HepG2 (cell line): ENCODE measurements around the gene TOM1L2. TPM values are rescaled to one million over a fixed set of nuclear protein-coding genes. Genes with fewer than 3 reads are reported as not detected.

Experiments
- ELF1 ChIP-seq: sonication (generic); formaldehyde crosslinking; IDR thresholded peaks from 2 replicates; pipeline ENCODE4 v1.4.0; 2020; ENCODE audit warnings: missing genetic modification reagents
- ETV5 ChIP-seq: IDR thresholded peaks from 2 replicates; pipeline ENCODE4 v1.6.1; 2018; ENCODE audit warnings: missing biosample characterization, missing genetic modification reagents, inconsistent platforms, borderline replicate concordance
- KAT7 ChIP-seq: IDR thresholded peaks from 2 replicates; pipeline ENCODE4 v1.6.1; 2018; ENCODE audit warnings: borderline replicate concordance, missing compliant biosample characterization
- MIXL1 ChIP-seq: IDR thresholded peaks from 2 replicates; pipeline ENCODE4 v1.6.1; 2016
- NFYC ChIP-seq: IDR thresholded peaks from 2 replicates; pipeline ENCODE4 v1.6.1; 2016; ENCODE audit warnings: missing genetic modification reagents, missing compliant biosample characterization
- PBX3 ChIP-seq: sonication (generic); formaldehyde crosslinking; IDR thresholded peaks from 2 replicates; pipeline ENCODE4 v1.8.1; 2023; ENCODE audit warnings: missing genetic modification reagents, inconsistent platforms, borderline replicate concordance
- REPIN1 ChIP-seq: sonication (generic); formaldehyde crosslinking; IDR thresholded peaks from 2 replicates; pipeline ENCODE4 v1.8.0; 2022; ENCODE audit warnings: missing genetic modification reagents, low read depth, mild to moderate bottlenecking, borderline replicate concordance
- RFX3 ChIP-seq: IDR thresholded peaks from 2 replicates; pipeline ENCODE4 v1.6.1; 2016; ENCODE audit warnings: missing biosample characterization, missing genetic modification reagents
- RFXAP ChIP-seq: sonication (generic); formaldehyde crosslinking; IDR thresholded peaks from 2 replicates; pipeline ENCODE4 v1.4.0; 2020; ENCODE audit warnings: missing genetic modification reagents, borderline replicate concordance
- SIN3B ChIP-seq: fragments of 150-350 bp; IDR thresholded peaks from 2 replicates; pipeline ENCODE4 v1.6.1; 2014; ENCODE audit warnings: low read length
- SP1 ChIP-seq, 2 experiments: fragments of 450-650 bp in 1 of 2; sonication (generic) in 1 of 2; formaldehyde crosslinking in 1 of 2; IDR thresholded peaks; 2 replicates each; pipeline versions ENCODE4 v1.4.0 to v1.6.1; 2016 to 2020; ENCODE audit warnings: missing genetic modification reagents in 1 of 2
- SP5 ChIP-seq: IDR thresholded peaks from 2 replicates; pipeline ENCODE4 v1.6.1; 2016; ENCODE audit warnings: low read depth, borderline replicate concordance
- TAF1 ChIP-seq: sonication (generic); formaldehyde crosslinking; IDR thresholded peaks from 2 replicates; pipeline ENCODE4 v1.4.0; 2020; ENCODE audit warnings: missing genetic modification reagents
- THAP11 ChIP-seq: IDR thresholded peaks from 2 replicates; pipeline ENCODE4 v1.6.1; 2016; ENCODE audit warnings: missing biosample characterization, missing genetic modification reagents
- TRIM22 ChIP-seq: fragments of 450-650 bp; IDR thresholded peaks from 2 replicates; pipeline ENCODE4 v1.6.1; 2017
- ZFP91 ChIP-seq: sonication (generic); formaldehyde crosslinking; IDR thresholded peaks from 2 replicates; pipeline ENCODE4 v1.9.0; 2022; ENCODE audit warnings: missing genetic modification reagents, mild to moderate bottlenecking, borderline replicate concordance
- ZGPAT ChIP-seq: IDR thresholded peaks from 2 replicates; pipeline ENCODE4 v1.6.1; 2016; ENCODE audit warnings: mild to moderate bottlenecking
- ZNF337 ChIP-seq: sonication (generic); formaldehyde crosslinking; IDR thresholded peaks from 2 replicates; pipeline ENCODE4 v1.5.1; 2020; ENCODE audit warnings: missing genetic modification reagents, low read depth, mild to moderate bottlenecking, borderline replicate concordance
- ZNF501 ChIP-seq: sonication (generic); formaldehyde crosslinking; IDR thresholded peaks from 2 replicates; pipeline ENCODE4 v1.5.1; 2020; ENCODE audit warnings: mild to moderate bottlenecking, moderate library complexity, missing genetic modification reagents
- ZNF605 ChIP-seq: sonication (generic); formaldehyde crosslinking; IDR thresholded peaks from 2 replicates; pipeline ENCODE4 v1.8.0; 2022; ENCODE audit warnings: mild to moderate bottlenecking, missing genetic modification reagents
- polyA plus RNA-seq, 8 experiments: library from polyadenylated mRNA; depleted of rRNA in 3 of 8; stranded (reverse) in 7 of 8; unstranded in 1 of 8; fragments of >200 nt; fragmentation: Illumina TruSeq in 4 of 8; extraction: Trizol in 4 of 8; gene quantifications; 2 replicates each; pipeline versions ENCODE4 v1.2.1 to v1.2.3, GENCODE V29; 2011 to 2016; ENCODE audit warnings: low read depth in 4 of 8, missing spikeins in 1 of 8, mixed read lengths in 1 of 8; ENCODE audit not compliant: insufficient read depth in 1 of 8
- total RNA-seq, 5 experiments: library from RNA; depleted of rRNA; stranded (reverse); fragments of >200 nt; fragmentation: Illumina TruSeq; extraction: Trizol; gene quantifications; 2 replicates each; pipeline ENCODE4 v1.2.3, GENCODE V29; 2016; ENCODE audit warnings: low read depth in 1 of 5
- TF ChIP-seq, protein P1 (sequence below): fragments of 450-650 bp; IDR thresholded peaks from 2 replicates; pipeline ENCODE4 v1.6.1; 2016

TOM1L2 gene
- total and polyA plus RNA-seq, 2 of the 13 experiments (the other 11 are each of a cell fraction or from before 2014, with no cell fraction given) = 4.7 to 7.4 TPM

DNA sequence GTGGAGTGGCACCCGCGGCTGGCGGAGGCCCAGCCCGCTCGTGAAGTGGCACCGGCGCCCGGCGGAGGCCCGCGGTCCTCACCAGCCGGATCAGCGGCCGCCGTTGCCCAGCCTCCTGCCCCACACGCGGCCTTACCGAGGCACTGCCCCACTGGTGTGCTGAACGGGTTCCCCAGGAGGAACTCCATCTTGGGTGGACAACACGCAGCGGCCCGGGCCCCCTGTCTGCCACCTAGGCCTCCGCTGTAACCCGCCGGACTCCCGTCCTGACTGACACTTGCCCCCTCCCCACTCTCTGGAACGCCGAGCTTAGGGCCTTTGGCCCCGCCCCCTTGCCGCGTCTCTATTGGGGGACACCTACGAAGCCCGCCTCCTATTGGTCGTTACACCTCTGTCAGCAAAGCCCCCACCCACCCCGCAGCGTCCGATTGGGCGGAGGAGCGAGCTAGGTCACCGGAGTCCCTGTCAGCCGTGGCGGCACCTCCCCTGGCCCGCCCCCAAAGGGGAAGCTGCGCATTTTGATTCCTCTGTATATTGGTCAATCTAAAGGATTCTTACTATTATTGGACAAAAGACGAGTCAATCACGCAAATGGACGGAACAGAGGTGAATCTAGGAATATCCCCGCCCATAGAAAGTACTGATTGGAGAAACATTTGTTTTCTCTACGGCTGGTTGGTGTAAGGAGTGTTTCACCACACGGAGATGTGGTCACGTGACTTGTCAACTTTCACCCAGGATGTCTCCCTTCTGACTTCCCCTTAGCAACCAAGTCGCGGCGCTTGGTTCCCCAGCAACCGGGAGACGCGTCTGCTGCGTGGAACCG lies at the start of gene TOM1L2, which contains the start of gene DRC3 (continued):
- TF ChIP-seq PBX3 (peak; percentile 97; the same call in 1 of the 2 replicates), NFYC (CRISPR knock-in tag) (peak; percentile 99), SP5 (CRISPR knock-in tag) (peak; percentile 79; the same call in 1 of the 2 replicates), KAT7 (CRISPR knock-in tag) (0 out of 2 replicates have a peak, but pooled peaks have one; percentile 54), THAP11 (CRISPR knock-in tag) (peak; percentile 84), ZNF501 (CRISPR knock-in tag) (no peak; the same call in 1 of the 2 replicates), ZGPAT (CRISPR knock-in tag) (peak; percentile 59; the same call in 1 of the 2 replicates), ZFP91 (CRISPR knock-in tag) (peak; percentile 54; the same call in 1 of the 2 replicates), RFX3 (peak; percentile 95), SIN3B (0 out of 2 replicates have a peak, but pooled peaks have one; percentile 33), ETV5 (peak; percentile 46; the same call in 1 of the 2 replicates), RFXAP (CRISPR knock-in tag) (peak; percentile 60; the same call in 1 of the 2 replicates), ELF1 (CRISPR knock-in tag) (peak; percentile 83), ZNF337 (CRISPR knock-in tag) (no peak), REPIN1 (0 out of 2 replicates have a peak, but pooled peaks have one; percentile 28), ZNF605 (CRISPR knock-in tag) (peak; percentile 69; the same call in 1 of the 2 replicates), MIXL1 (CRISPR knock-in tag) (0 out of 2 replicates have a peak, but pooled peaks have one; percentile 7), TRIM22 (peak; percentile 89; the same call in 1 of the 2 replicates), TAF1 (CRISPR knock-in tag) (peak; percentile 51; the same call in 1 of the 2 replicates), SP1 (IDR thresholded peaks at IDR 0.05) (peak; percentile 91), SP1 (CRISPR knock-in tag; IDR thresholded peaks at IDR 0.05) (peak; percentile 95)
- TF ChIP-seq, protein P1, sequence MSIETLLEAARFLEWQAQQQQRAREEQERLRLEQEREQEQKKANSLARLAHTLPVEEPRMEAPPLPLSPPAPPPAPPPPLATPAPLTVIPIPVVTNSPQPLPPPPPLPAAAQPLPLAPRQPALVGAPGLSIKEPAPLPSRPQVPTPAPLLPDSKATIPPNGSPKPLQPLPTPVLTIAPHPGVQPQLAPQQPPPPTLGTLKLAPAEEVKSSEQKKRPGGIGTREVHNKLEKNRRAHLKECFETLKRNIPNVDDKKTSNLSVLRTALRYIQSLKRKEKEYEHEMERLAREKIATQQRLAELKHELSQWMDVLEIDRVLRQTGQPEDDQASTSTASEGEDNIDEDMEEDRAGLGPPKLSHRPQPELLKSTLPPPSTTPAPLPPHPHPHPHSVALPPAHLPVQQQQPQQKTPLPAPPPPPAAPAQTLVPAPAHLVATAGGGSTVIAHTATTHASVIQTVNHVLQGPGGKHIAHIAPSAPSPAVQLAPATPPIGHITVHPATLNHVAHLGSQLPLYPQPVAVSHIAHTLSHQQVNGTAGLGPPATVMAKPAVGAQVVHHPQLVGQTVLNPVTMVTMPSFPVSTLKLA = peak; percentile 65
